ENCODE results near the gene KCNJ6.

DNA sequence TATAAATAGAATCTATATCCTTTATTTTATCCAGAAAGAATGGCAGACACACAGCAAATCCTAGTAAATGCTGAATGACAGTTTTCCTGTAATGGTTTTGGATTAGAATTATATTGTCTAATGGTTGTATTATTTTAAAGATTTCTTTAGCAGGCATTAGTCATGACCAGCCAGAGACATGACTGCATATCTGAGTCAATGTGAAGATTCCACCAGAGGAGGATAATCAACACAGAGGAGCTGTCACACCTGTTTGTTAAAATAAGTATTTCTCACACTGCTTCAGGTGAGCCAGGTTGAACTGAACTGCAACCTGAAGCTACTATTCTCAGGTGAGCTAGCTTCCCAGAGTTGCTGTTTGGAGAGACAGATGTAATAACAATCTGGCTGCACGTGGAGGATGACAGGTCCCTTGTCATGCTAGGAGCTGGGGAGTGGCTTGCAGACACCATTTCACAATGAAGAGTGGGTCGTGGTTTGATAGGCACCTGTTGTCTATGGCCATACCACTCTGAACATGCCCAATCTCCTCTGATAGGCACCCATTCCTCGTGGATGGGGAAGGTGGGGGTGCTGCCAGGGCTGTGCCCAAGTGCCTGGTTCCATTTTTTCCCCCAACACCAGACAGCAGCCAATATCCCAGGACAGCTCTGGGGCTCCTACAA lies 94.3 kb downstream of the KCNJ6 start:
- TF ChIP-seq CTCF (IDR thresholded peaks at IDR 0.05 in 2 of 3, conservative IDR thresholded peaks at IDR 0.05 in 1 of 3; ENCODE audit: control insufficient read depth in 2 of 3, extremely low read depth in 1 of 3, insufficient read depth in 1 of 3, low read depth in 3 of 3, low read length in 3 of 3) (no peak), ASH2L (IDR thresholded peaks at IDR 0.05; ENCODE audit: borderline replicate concordance, low read depth) (no peak), HDAC2 (IDR thresholded peaks at IDR 0.05) (no peak)
- TF ChIP-seq, protein P1, sequence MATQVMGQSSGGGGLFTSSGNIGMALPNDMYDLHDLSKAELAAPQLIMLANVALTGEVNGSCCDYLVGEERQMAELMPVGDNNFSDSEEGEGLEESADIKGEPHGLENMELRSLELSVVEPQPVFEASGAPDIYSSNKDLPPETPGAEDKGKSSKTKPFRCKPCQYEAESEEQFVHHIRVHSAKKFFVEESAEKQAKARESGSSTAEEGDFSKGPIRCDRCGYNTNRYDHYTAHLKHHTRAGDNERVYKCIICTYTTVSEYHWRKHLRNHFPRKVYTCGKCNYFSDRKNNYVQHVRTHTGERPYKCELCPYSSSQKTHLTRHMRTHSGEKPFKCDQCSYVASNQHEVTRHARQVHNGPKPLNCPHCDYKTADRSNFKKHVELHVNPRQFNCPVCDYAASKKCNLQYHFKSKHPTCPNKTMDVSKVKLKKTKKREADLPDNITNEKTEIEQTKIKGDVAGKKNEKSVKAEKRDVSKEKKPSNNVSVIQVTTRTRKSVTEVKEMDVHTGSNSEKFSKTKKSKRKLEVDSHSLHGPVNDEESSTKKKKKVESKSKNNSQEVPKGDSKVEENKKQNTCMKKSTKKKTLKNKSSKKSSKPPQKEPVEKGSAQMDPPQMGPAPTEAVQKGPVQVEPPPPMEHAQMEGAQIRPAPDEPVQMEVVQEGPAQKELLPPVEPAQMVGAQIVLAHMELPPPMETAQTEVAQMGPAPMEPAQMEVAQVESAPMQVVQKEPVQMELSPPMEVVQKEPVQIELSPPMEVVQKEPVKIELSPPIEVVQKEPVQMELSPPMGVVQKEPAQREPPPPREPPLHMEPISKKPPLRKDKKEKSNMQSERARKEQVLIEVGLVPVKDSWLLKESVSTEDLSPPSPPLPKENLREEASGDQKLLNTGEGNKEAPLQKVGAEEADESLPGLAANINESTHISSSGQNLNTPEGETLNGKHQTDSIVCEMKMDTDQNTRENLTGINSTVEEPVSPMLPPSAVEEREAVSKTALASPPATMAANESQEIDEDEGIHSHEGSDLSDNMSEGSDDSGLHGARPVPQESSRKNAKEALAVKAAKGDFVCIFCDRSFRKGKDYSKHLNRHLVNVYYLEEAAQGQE (IDR thresholded peaks at IDR 0.05; ENCODE audit: low read depth, low read length) = no peak

All from GM12878 (cell line).